Measurements from ENCODE around the gene CYFIP1. TPM values are rescaled to one million over a fixed set of nuclear protein-coding genes. Genes with fewer than 3 reads are reported as not detected.

CYFIP1 gene
- total RNA-seq, 1 experiment from 2014 or later = 112 TPM

DNA sequence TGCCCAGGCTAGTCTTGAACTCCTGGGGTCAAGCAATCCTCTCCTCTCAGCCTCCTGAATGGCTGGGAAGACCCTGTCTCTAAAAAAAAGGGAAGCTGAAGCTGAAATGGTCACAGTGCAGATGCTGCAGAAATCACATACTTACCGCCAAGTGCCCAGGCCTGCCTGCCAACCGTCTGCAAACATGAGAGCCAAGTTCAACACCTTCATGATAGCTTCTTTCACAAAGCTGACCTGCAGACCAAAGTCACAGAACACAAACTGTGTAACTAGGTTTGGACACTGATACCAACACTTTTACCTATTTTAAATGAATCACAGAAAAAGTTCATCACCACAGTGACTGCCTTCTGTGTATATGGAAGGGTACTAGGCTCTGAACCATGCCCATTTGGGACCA, 22.8 kb upstream of the CYFIP1 start:
- peaks cover 59% of the 10 kb centered on the region for H3K36me3 ChIP-seq (ENCODE audit: insufficient read depth, low read length, poor library complexity, severe bottlenecking)
- intact Hi-C loops (cut with micrococcal nuclease; ENCODE audit: unreplicated experiment) = no loop called here
- CTCF ChIA-PET = no interaction called here

GRCh38 chr15:22995795-22996194, 15.6 kb upstream of the CYFIP1 start:
- Histone ChIP-seq H3K27me3 (replicated peaks; ENCODE audit: insufficient read depth, low read depth, low read length, poor library complexity) (no peaks in the 10 kb centered on the region), H3K4me3 (ENCODE audit: low read depth, low read length, poor library complexity, severe bottlenecking) (no peak overlapping the region), H3K4me1 (ENCODE audit: insufficient read depth, low read length, poor library complexity, severe bottlenecking) (no peaks in the 10 kb centered on the region), H3K9me3 (ENCODE audit: low read depth, low read length, poor library complexity, severe bottlenecking) (no peaks in the 10 kb centered on the region), H3K27ac (ENCODE audit: low read depth, low read length, poor library complexity, severe bottlenecking) (no peak overlapping the region), H3K36me3 (ENCODE audit: insufficient read depth, low read length, poor library complexity, severe bottlenecking) (peaks cover 11% of the 10 kb centered on the region)
- no TSS peak for BruUV-seq (replicated peaks)
- ChIA-PET CTCF (no interaction called here), POLR2A (ENCODE audit: low non-redundant PET) (no interaction called here)
- intact Hi-C loops (cut with micrococcal nuclease; ENCODE audit: unreplicated experiment) = no loop called here
- TF ChIP-seq, protein P1, sequence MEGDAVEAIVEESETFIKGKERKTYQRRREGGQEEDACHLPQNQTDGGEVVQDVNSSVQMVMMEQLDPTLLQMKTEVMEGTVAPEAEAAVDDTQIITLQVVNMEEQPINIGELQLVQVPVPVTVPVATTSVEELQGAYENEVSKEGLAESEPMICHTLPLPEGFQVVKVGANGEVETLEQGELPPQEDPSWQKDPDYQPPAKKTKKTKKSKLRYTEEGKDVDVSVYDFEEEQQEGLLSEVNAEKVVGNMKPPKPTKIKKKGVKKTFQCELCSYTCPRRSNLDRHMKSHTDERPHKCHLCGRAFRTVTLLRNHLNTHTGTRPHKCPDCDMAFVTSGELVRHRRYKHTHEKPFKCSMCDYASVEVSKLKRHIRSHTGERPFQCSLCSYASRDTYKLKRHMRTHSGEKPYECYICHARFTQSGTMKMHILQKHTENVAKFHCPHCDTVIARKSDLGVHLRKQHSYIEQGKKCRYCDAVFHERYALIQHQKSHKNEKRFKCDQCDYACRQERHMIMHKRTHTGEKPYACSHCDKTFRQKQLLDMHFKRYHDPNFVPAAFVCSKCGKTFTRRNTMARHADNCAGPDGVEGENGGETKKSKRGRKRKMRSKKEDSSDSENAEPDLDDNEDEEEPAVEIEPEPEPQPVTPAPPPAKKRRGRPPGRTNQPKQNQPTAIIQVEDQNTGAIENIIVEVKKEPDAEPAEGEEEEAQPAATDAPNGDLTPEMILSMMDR (conservative IDR thresholded peaks at IDR 0.05; ENCODE audit: low read depth, low read length) = no peak
- no peak for TF ChIP-seq EZH2 (IDR thresholded peaks at IDR 0.05; ENCODE audit: borderline replicate concordance, low read depth, low read length, poor library complexity, severe bottlenecking)
- no peak for DNase-seq (ENCODE audit: low spot score)

More for the DNA sequence above, 22.8 kb upstream of the CYFIP1 start:
- POLR2A ChIA-PET (ENCODE audit: low non-redundant PET) = no interaction called here
- no peak overlapping the region for H3K4me3 ChIP-seq (ENCODE audit: low read depth, low read length, poor library complexity, severe bottlenecking)
- no peak overlapping the region for H3K27ac ChIP-seq (ENCODE audit: low read depth, low read length, poor library complexity, severe bottlenecking)
- no peaks in the 10 kb centered on the region for H3K4me1 ChIP-seq (ENCODE audit: insufficient read depth, low read length, poor library complexity, severe bottlenecking)
- DNase-seq (ENCODE audit: low spot score) = no peak
- TF ChIP-seq, protein P1 (conservative IDR thresholded peaks at IDR 0.05; ENCODE audit: low read depth, low read length) = no peak
- TF ChIP-seq EZH2 (IDR thresholded peaks at IDR 0.05; ENCODE audit: borderline replicate concordance, low read depth, low read length, poor library complexity, severe bottlenecking) = no peak
- H3K9me3 ChIP-seq (ENCODE audit: low read depth, low read length, poor library complexity, severe bottlenecking) = no peaks in the 10 kb centered on the region
- H3K27me3 ChIP-seq (replicated peaks; ENCODE audit: insufficient read depth, low read depth, low read length, poor library complexity) = no peaks in the 10 kb centered on the region
- no TSS peak for BruUV-seq (replicated peaks)

GRCh38 chr15:22992024-22992326, 11.8 kb upstream of the CYFIP1 start:
- H3K27ac ChIP-seq (ENCODE audit: low read depth, low read length, poor library complexity, severe bottlenecking) = no peak overlapping the region
- no peaks in the 10 kb centered on the region for H3K27me3 ChIP-seq (replicated peaks; ENCODE audit: insufficient read depth, low read depth, low read length, poor library complexity)
- DNase-seq (ENCODE audit: low spot score) = no peak
- ChIA-PET CTCF (no interaction called here), POLR2A (ENCODE audit: low non-redundant PET) (no interaction called here)
- no peaks in the 10 kb centered on the region for H3K4me1 ChIP-seq (ENCODE audit: insufficient read depth, low read length, poor library complexity, severe bottlenecking)
- H3K36me3 ChIP-seq (ENCODE audit: insufficient read depth, low read length, poor library complexity, severe bottlenecking) = no peaks in the 10 kb centered on the region
- H3K9me3 ChIP-seq (ENCODE audit: low read depth, low read length, poor library complexity, severe bottlenecking) = no peaks in the 10 kb centered on the region
- TF ChIP-seq, protein P1 (conservative IDR thresholded peaks at IDR 0.05; ENCODE audit: low read depth, low read length) = no peak
- no peak for TF ChIP-seq EZH2 (IDR thresholded peaks at IDR 0.05; ENCODE audit: borderline replicate concordance, low read depth, low read length, poor library complexity, severe bottlenecking)
- no TSS peak for BruUV-seq (replicated peaks)
- no peak overlapping the region for H3K4me3 ChIP-seq (ENCODE audit: low read depth, low read length, poor library complexity, severe bottlenecking)
- intact Hi-C loops (cut with micrococcal nuclease; ENCODE audit: unreplicated experiment) = no loop called here
